PC-9 (cell line): ENCODE data around the gene GRB2. TPM values are rescaled to one million over a fixed set of nuclear protein-coding genes. Genes with fewer than 3 reads are reported as not detected.

Experiments
- BruUV-seq: library from RNA; stranded (reverse); fragments of 400-500 nt; replicated peaks from 2 replicates; lab custom pipeline; 2021; lab: Mats Ljungman, UMichigan
- CTCF ChIA-PET: fragments of 300-600 bp; sonication (Branson Sonifier 250); formaldehyde crosslinking; loops from one replicate; lab custom pipeline; 2022; ENCODE audit warnings: antibody characterized with exemption; lab: Charles Lee
- POLR2A ChIA-PET: fragments of 300-600 bp; sonication (Branson Sonifier 250); formaldehyde crosslinking; loops from one replicate; lab custom pipeline; 2022; ENCODE audit warnings: antibody characterized with exemption; ENCODE audit not compliant: unreplicated experiment; lab: Charles Lee
- DNase-seq, 2 experiments: peaks; one replicate each; pipeline versions ENCODE4 v3.0.0 to v3.0.0-alpha.2; 2015 to 2022; ENCODE audit warnings: mixed read lengths in 1 of 2
- H2AFZ ChIP-seq: fragments of 200-600 bp; sonication (generic); 2 replicates; pipeline ENCODE4 v1.8.1; 2017; ENCODE audit warnings: antibody characterized with exemption
- H3F3A ChIP-seq: fragments of 200-600 bp; sonication (generic); 2 replicates; pipeline ENCODE4 v1.8.1; 2017; ENCODE audit warnings: antibody characterized with exemption, mild to moderate bottlenecking, low read depth; ENCODE audit not compliant: insufficient read depth
- H3K27ac ChIP-seq: fragments of 200-600 bp; sonication (generic); 2 replicates; pipeline ENCODE4 v1.6.1; 2016; ENCODE audit warnings: mixed run types
- H3K27me3 ChIP-seq: fragments of 200-600 bp; sonication (generic); 2 replicates; pipeline ENCODE4 v1.6.1; 2016; ENCODE audit warnings: low read depth, mixed run types; ENCODE audit not compliant: insufficient read depth
- H3K36me3 ChIP-seq: fragments of 200-600 bp; sonication (generic); 2 replicates; pipeline ENCODE4 v1.6.1; 2016; ENCODE audit warnings: low read depth, mixed run types
- H3K4me1 ChIP-seq: fragments of 200-600 bp; sonication (generic); replicated peaks from 2 replicates; pipeline ENCODE4 v1.6.1; 2016; ENCODE audit warnings: mixed run types; ENCODE audit not compliant: insufficient read depth
- H3K4me2 ChIP-seq: fragments of 200-600 bp; sonication (generic); 2 replicates; pipeline ENCODE4 v1.6.1; 2017; ENCODE audit warnings: mixed run types
- H3K4me3 ChIP-seq: fragments of 200-600 bp; sonication (generic); 2 replicates; pipeline ENCODE4 v1.6.1; 2016; ENCODE audit warnings: mixed run types
- H3K79me2 ChIP-seq: fragments of 200-600 bp; sonication (generic); 2 replicates; pipeline ENCODE4 v1.6.1; 2017; ENCODE audit warnings: low read depth, mixed run types
- H3K9me2 ChIP-seq: fragments of 200-600 bp; sonication (generic); 2 replicates; pipeline ENCODE4 v1.8.1; 2017; ENCODE audit warnings: mild to moderate bottlenecking; ENCODE audit not compliant: insufficient read depth
- H3K9me3 ChIP-seq: fragments of 200-600 bp; sonication (generic); 2 replicates; pipeline ENCODE4 v1.8.1; 2016; ENCODE audit warnings: low read depth; ENCODE audit not compliant: insufficient read depth
- H4K20me1 ChIP-seq: fragments of 200-600 bp; sonication (generic); 2 replicates; pipeline ENCODE4 v1.8.1; 2017; ENCODE audit not compliant: insufficient read depth
- CTCF ChIP-seq: fragments of 200-600 bp; sonication (generic); conservative IDR thresholded peaks from 2 replicates; pipeline ENCODE4 v1.6.1; 2017; ENCODE audit warnings: mixed run types, antibody characterized with exemption, mild to moderate bottlenecking, moderate library complexity
- EZH2 ChIP-seq: fragments of 200-600 bp; sonication (generic); IDR thresholded peaks from 2 replicates; pipeline ENCODE4 v1.8.0; 2017; ENCODE audit warnings: antibody characterized with exemption, low read depth
- intact Hi-C: fragments of 100-400 bp; cut with micrococcal nuclease; formaldehyde crosslinking; loops from one replicate; pipeline ENCODE4 v1.10.0; 2022; ENCODE audit not compliant: unreplicated experiment
- microRNA-seq: library from miRNA; unstranded; fragments of <30 nt; microRNA quantifications from one replicate; pipeline ENCODE4 v1.2.0, GENCODE V29; 2021; ENCODE audit warnings: borderline number of aligned reads, borderline replicate concordance
- total RNA-seq: library from RNA; stranded (reverse); gene quantifications from 2 replicates; pipeline ENCODE4 v1.2.3, GENCODE V29; 2021

Gene GRB2
- total RNA-seq, 1 experiment from 2014 or later, result 75.3 TPM

- Histone ChIP-seq H3F3A (peaks cover 50% of the 10 kb centered on the region; the same call in 1 of the 2 replicates), H3K9me2 (no peaks in the 10 kb centered on the region), H2AFZ (peak overlapping the region; percentile 99), H3K4me1 (peaks cover 7% of the 10 kb centered on the region; the same call in 1 of the 2 replicates), H4K20me1 (no peaks in the 10 kb centered on the region), H3K27ac (peak overlapping the region; percentile 54), H3K4me2 (peak overlapping the region; percentile 99), H3K36me3 (0 out of 2 replicates have a peak, but pooled peaks cover 7% of the 10 kb centered on the region), H3K9me3 (no peaks in the 10 kb centered on the region), H3K27me3 (no peaks in the 10 kb centered on the region), H3K4me3 (peak overlapping the region; percentile 95), H3K79me2 (0 out of 2 replicates have a peak, but pooled peaks cover 5% of the 10 kb centered on the region)
- POLR2A ChIA-PET, result interaction anchor here (0.6 to 1.5 kb wide), 4 partner anchors 19 to 137 kb away, joined by 3 to 9 read pairs (median 4); partner anchors contain the start of gene SLC25A19
- DNase-seq, result peak; percentile 63 to 72
- TF ChIP-seq CTCF (peak; percentile 39; the same call in 1 of the 2 replicates), EZH2 (no peak)
- intact Hi-C loops, result loop anchor here (1.0 kb wide), 1 partner anchor 19 kb away; the partner anchor contains the start of gene SLC25A19
- CTCF ChIA-PET, result interaction anchor here (0.5 to 2.0 kb wide), 10 partner anchors 8 to 255 kb away, joined by 3 to 15 read pairs (median 4); partner anchors contain the start of genes GGA3, MRPS7, SLC25A19 and TMEM94
- TSS peak; percentile 35 for BruUV-seq
Observed at GRCh38 chr17:75270218-75270965, 135.1 kb downstream of the GRB2 start.

- POLR2A ChIA-PET, result interaction anchor here (0.6 kb wide), 1 partner anchor 39 kb away, joined by 3 read pairs; no protein-coding TSS in a partner anchor
- Histone ChIP-seq H3K36me3 (0 out of 2 replicates have a peak, but pooled peaks cover 7% of the 10 kb centered on the region), H3K27me3 (no peaks in the 10 kb centered on the region), H3F3A (peaks cover 48% of the 10 kb centered on the region; the same call in 1 of the 2 replicates), H4K20me1 (no peaks in the 10 kb centered on the region), H2AFZ (peak overlapping the region; percentile 99), H3K9me3 (no peaks in the 10 kb centered on the region), H3K4me3 (peak overlapping the region; percentile 95), H3K27ac (peak overlapping the region; percentile 54), H3K4me1 (peaks cover 7% of the 10 kb centered on the region; the same call in 1 of the 2 replicates), H3K9me2 (no peaks in the 10 kb centered on the region), H3K79me2 (0 out of 2 replicates have a peak, but pooled peaks cover 5% of the 10 kb centered on the region), H3K4me2 (peak overlapping the region; percentile 99)
- no TSS peak for BruUV-seq
- CTCF ChIA-PET, result interaction anchor here (0.5 to 2.0 kb wide), 5 partner anchors 19 to 255 kb away, joined by 3 to 15 read pairs (median 4); partner anchors contain the start of gene SLC25A19
- DNase-seq, result no peak
- intact Hi-C loops, result loop anchor here (1.0 to 10.0 kb wide), 2 partner anchors 19 to 245 kb away; partner anchors contain the start of genes CASKIN2, SLC25A19 and TSEN54
- TF ChIP-seq CTCF, result no peak
- TF ChIP-seq EZH2, result no peak
Observed at GRCh38 chr17:75269844-75270217, 135.6 kb downstream of the GRB2 start.

Small RNA genes lying within 50 kb of the gene (microRNA-seq; reads per million reads assigned to microRNA genes)
- gene MIR3678, result not detected

Other genes with a start within 250 kb of the GRB2 start
- gene SUMO2, start 222.7 kb downstream of the GRB2 start, total RNA-seq, result 425 and 486 TPM in 2 replicates
- gene NUP85, start 200.0 kb downstream of the GRB2 start, total RNA-seq, result 64.2 and 73.1 TPM in 2 replicates
- 34.8 and 37.5 TPM in 2 replicates for gene GGA3, start 144.1 kb downstream of the GRB2 start, total RNA-seq
- gene MRPS7, start 143.8 kb downstream of the GRB2 start, total RNA-seq, result 50.1 and 51.3 TPM in 2 replicates
- gene MIF4GD, start 134.4 kb downstream of the GRB2 start, total RNA-seq, result 23.4 and 35.4 TPM in 2 replicates
- 18.7 and 19.4 TPM in 2 replicates for gene SLC25A19, start 116.2 kb downstream of the GRB2 start, total RNA-seq
- 78.9 and 95.7 TPM in 2 replicates for gene TMEM94, start 51.0 kb upstream of the GRB2 start, total RNA-seq
- gene CASKIN2, start 109.9 kb upstream of the GRB2 start, total RNA-seq, result 24.4 and 25.4 TPM in 2 replicates
- gene TSEN54, start 110.8 kb upstream of the GRB2 start, total RNA-seq, result 42.6 and 45.1 TPM in 2 replicates
- gene LLGL2, start 120.0 kb upstream of the GRB2 start, total RNA-seq, result 138 and 156 TPM in 2 replicates
- gene MYO15B, start 182.1 kb upstream of the GRB2 start, total RNA-seq, result 53.5 and 79.7 TPM in 2 replicates
- 0.31 and 0.40 TPM in 2 replicates for gene SMIM5, start 227.8 kb upstream of the GRB2 start, total RNA-seq